Uterus (tissue), 4 donors: Measurements from ENCODE around the gene KRT5. TPM values are rescaled to one million over a fixed set of nuclear protein-coding genes. Genes with fewer than 3 reads are reported as not detected.

Experiments used
- DNase-seq, 2 donors: peaks; one replicate each; pipeline ENCODE4 v3.0.0-alpha.2; 2019 to 2020
- H3K27ac ChIP-seq, 2 donors: fragments of 200-600 bp; sonication (generic); 1 replicate in 1 of 2; 2 replicates in 1 of 2; pipeline ENCODE4 v1.5.1; 2016 to 2018
- H3K27me3 ChIP-seq, 2 donors: fragments of 200-600 bp; sonication (generic); one replicate each; pipeline ENCODE4 v1.5.1; 2018 to 2019; ENCODE audit warnings: control low read depth in 1 of 2
- H3K36me3 ChIP-seq, 2 donors: fragments of 200-600 bp; sonication (generic); one replicate each; pipeline ENCODE4 v1.5.1; 2019; ENCODE audit warnings: control low read depth in 1 of 2
- H3K4me1 ChIP-seq, 2 donors: fragments of 200-600 bp; sonication (generic); one replicate each; pipeline ENCODE4 v1.5.1; 2018 to 2019; ENCODE audit warnings: control low read depth in 1 of 2
- H3K4me3 ChIP-seq, 2 donors: fragments of 200-600 bp; sonication (generic); 1 replicate in 1 of 2; 2 replicates in 1 of 2; pipeline ENCODE4 v1.5.1; 2018 to 2019; ENCODE audit warnings: mild to moderate bottlenecking in 1 of 2
- H3K9me3 ChIP-seq, 2 donors: fragments of 200-600 bp; sonication (generic); one replicate each; pipeline ENCODE4 v1.5.1; 2019; ENCODE audit warnings: control low read depth in 1 of 2
- CTCF ChIP-seq, 4 experiments: fragments of 200-600 bp in 2 of 4; fragments of 450-650 bp in 2 of 4; sonication (generic) in 2 of 4; IDR thresholded peaks; one replicate each; pipeline ENCODE4 v1.5.1; 2016 to 2019; ENCODE audit warnings: antibody characterized with exemption in 4 of 4, mild to moderate bottlenecking in 2 of 4, moderate library complexity in 1 of 4
- POLR2A ChIP-seq, 2 donors: fragments of 450-650 bp; IDR thresholded peaks; one replicate each; pipeline ENCODE4 v1.6.1; 2016; ENCODE audit warnings: antibody characterized with exemption in 2 of 2, mild to moderate bottlenecking in 1 of 2, moderate library complexity in 1 of 2
- intact Hi-C: fragments of 100-400 bp; cut with DNase I; formaldehyde crosslinking; loops from one replicate; pipeline ENCODE4 v1.15.1; 2023; ENCODE audit warnings: low total_unique reads
- total RNA-seq, 4 donors: library from RNA; depleted of rRNA in 3 of 4; stranded (reverse); fragments of >200 nt in 3 of 4; gene quantifications; one replicate each; pipeline versions ENCODE4 v1.1.0 to v1.2.4, GENCODE V29; 2014 to 2023
- donor health status: DM: yes; HTN: yes; CAD: no.

Gene KRT5
- total RNA-seq, 4 donors from 2014 or later: 2.0 to 33.7 TPM; not detected in 2

GRCh38 chr12:52559979-52560378 lies 39.8 kb upstream of the KRT5 start:
- H3K27me3 ChIP-seq: no peaks in the 10 kb centered on the region
- H3K36me3 ChIP-seq: no peaks in the 10 kb centered on the region
- TF ChIP-seq POLR2A (IDR thresholded peaks at IDR 0.05): no peak
- TF ChIP-seq CTCF (IDR thresholded peaks at IDR 0.05): no peak
- no peaks in the 10 kb centered on the region for H3K9me3 ChIP-seq
- H3K4me3 ChIP-seq: no peak overlapping the region
- H3K27ac ChIP-seq: no peak overlapping the region
- intact Hi-C loops: no loop called here
- H3K4me1 ChIP-seq: no peaks in the 10 kb centered on the region
- no peak for DNase-seq

- no peak overlapping the region for H3K27ac ChIP-seq
- no peaks in the 10 kb centered on the region for H3K27me3 ChIP-seq
- intact Hi-C loops: no loop called here
- no peaks in the 10 kb centered on the region for H3K36me3 ChIP-seq
- TF ChIP-seq CTCF (IDR thresholded peaks at IDR 0.05) (no peak), POLR2A (IDR thresholded peaks at IDR 0.05) (no peak)
- no peak overlapping the region for H3K4me3 ChIP-seq
- DNase-seq: no peak
- H3K9me3 ChIP-seq: no peaks in the 10 kb centered on the region
- H3K4me1 ChIP-seq: no peaks in the 10 kb centered on the region
Measured at GRCh38 chr12:52558781-52559445, 38.7 kb upstream of the KRT5 start.

GRCh38 chr12:52557476-52557875 lies 37.3 kb upstream of the KRT5 start:
- Histone ChIP-seq H3K27ac (no peak overlapping the region), H3K27me3 (no peaks in the 10 kb centered on the region), H3K9me3 (no peaks in the 10 kb centered on the region), H3K4me1 (no peaks in the 10 kb centered on the region), H3K36me3 (no peaks in the 10 kb centered on the region), H3K4me3 (no peak overlapping the region)
- no peak for DNase-seq
- TF ChIP-seq CTCF (IDR thresholded peaks at IDR 0.05): no peak
- no peak for TF ChIP-seq POLR2A (IDR thresholded peaks at IDR 0.05)
- intact Hi-C loops: no loop called here

- intact Hi-C loops: no loop called here
- Histone ChIP-seq H3K4me3 (no peak overlapping the region), H3K4me1 (no peaks in the 10 kb centered on the region), H3K27me3 (no peaks in the 10 kb centered on the region), H3K9me3 (no peaks in the 10 kb centered on the region), H3K36me3 (no peaks in the 10 kb centered on the region), H3K27ac (no peak overlapping the region)
- no peak for TF ChIP-seq CTCF (IDR thresholded peaks at IDR 0.05)
- no peak for TF ChIP-seq POLR2A (IDR thresholded peaks at IDR 0.05)
- DNase-seq: no peak
Measured at GRCh38 chr12:52555577-52555976, 35.4 kb upstream of the KRT5 start.

GRCh38 chr12:52552681-52553195 lies 32.5 kb upstream of the KRT5 start, which contains the start of gene KRT71:
KRT71 (minus strand) TSS chr12:52553145; CDS start chr12:52553077, 68 bp downstream.
- Histone ChIP-seq H3K27ac (no peak within 1 kb of the TSS), H3K27me3 (no peaks in the 10 kb centered on the region), H3K4me1 (no peaks in the 10 kb centered on the region), H3K9me3 (no peaks in the 10 kb centered on the region), H3K36me3 (no peaks in the 10 kb centered on the region), H3K4me3 (no peak within 1 kb of the TSS)
- intact Hi-C loops: no loop called here
- TF ChIP-seq POLR2A (IDR thresholded peaks at IDR 0.05) (no peak), CTCF (IDR thresholded peaks at IDR 0.05) (no peak)
- no peak for DNase-seq
